HG03432 (cell line): ENCODE measurements around the gene KRT23.

ENCODE experiments used
- ATAC-seq: cut with Tn5 transposase; IDR thresholded peaks from one replicate; pipeline ENCODE4 v1.9.1; 2021; ENCODE audit warnings: mild to moderate bottlenecking, moderate library complexity; ENCODE audit not compliant: unreplicated experiment

KRT23 gene

GRCh38 chr17:40937384-40937819 lies at the start of gene KRT23:
TSS of gene KRT23 (minus strand) at chr17:40937646. CDS start at chr17:40936603, 1,043 bp downstream.
- ATAC-seq = no peak

GRCh38 chr17:40986920-40987319 lies 49.5 kb upstream of the KRT23 start:
- no peak for ATAC-seq

- ATAC-seq = no peak
Measured at GRCh38 chr17:40984226-40984625, 46.8 kb upstream of the KRT23 start, which contains the start of gene KRT40. TSS of gene KRT40 (minus strand) at chr17:40984326. CDS start at chr17:40984273, 53 bp downstream.

GRCh38 chr17:40981115-40981514 lies 43.7 kb upstream of the KRT23 start:
- ATAC-seq = no peak

GRCh38 chr17:40980596-40980995 lies 43.1 kb upstream of the KRT23 start:
- ATAC-seq = no peak

- no peak for ATAC-seq
Measured at GRCh38 chr17:40980117-40980516, 42.7 kb upstream of the KRT23 start.

- ATAC-seq = no peak
Measured at GRCh38 chr17:40978575-40979151, 41.2 kb upstream of the KRT23 start.

- no peak for ATAC-seq
Measured at GRCh38 chr17:40975516-40975915, 38.1 kb upstream of the KRT23 start.

GRCh38 chr17:40974366-40974765 lies 36.9 kb upstream of the KRT23 start:
- no peak for ATAC-seq

- no peak for ATAC-seq
Measured at GRCh38 chr17:40967582-40967981, 30.1 kb upstream of the KRT23 start.

- ATAC-seq = no peak
Measured at GRCh38 chr17:40966848-40967247, 29.4 kb upstream of the KRT23 start, which contains the start of gene KRT39. TSS of gene KRT39 (minus strand) at chr17:40966948. CDS start at chr17:40966856, 92 bp downstream.

GRCh38 chr17:40963838-40964237 lies 26.4 kb upstream of the KRT23 start:
- ATAC-seq = no peak

- ATAC-seq = no peak
Measured at GRCh38 chr17:40962059-40962561, 24.7 kb upstream of the KRT23 start.

GRCh38 chr17:40961591-40961990 lies 24.1 kb upstream of the KRT23 start:
- ATAC-seq = no peak

GRCh38 chr17:40960144-40960543 lies 22.7 kb upstream of the KRT23 start:
- ATAC-seq = no peak

GRCh38 chr17:40958086-40958953 lies 20.9 kb upstream of the KRT23 start:
- no peak for ATAC-seq

GRCh38 chr17:40956401-40957254 lies 19.2 kb upstream of the KRT23 start:
- no peak for ATAC-seq

- no peak for ATAC-seq
Measured at GRCh38 chr17:40953881-40954280, 16.4 kb upstream of the KRT23 start.

GRCh38 chr17:40952661-40953060 lies 15.2 kb upstream of the KRT23 start:
- ATAC-seq = no peak

- no peak for ATAC-seq
Measured at GRCh38 chr17:40952154-40952553, 14.7 kb upstream of the KRT23 start.
